Subcutaneous adipose tissue (tissue), 4 donors: ENCODE data around the gene CLPTM1. TPM values are rescaled to one million over a fixed set of nuclear protein-coding genes. Genes with fewer than 3 reads are reported as not detected.

Experiments
- CTCF ChIP-seq: fragments of 450-650 bp; IDR thresholded peaks from one replicate; pipeline ENCODE4 v1.5.1; 2016; ENCODE audit warnings: low read depth, mild to moderate bottlenecking, control low read depth, antibody characterized with exemption, moderate library complexity
- total RNA-seq, 4 donors: library from RNA; depleted of rRNA; stranded (reverse); fragments of >200 nt; gene quantifications; one replicate each; pipeline ENCODE4 v1.1.0, GENCODE V29; 2016

The CLPTM1 gene
- total RNA-seq, 4 donors from 2014 or later = 45.8 to 86.1 (median 65.3) TPM

GRCh38 chr19:44988896-44989556, 33.8 kb downstream of the CLPTM1 start:
- TF ChIP-seq CTCF = no peak

DNA sequence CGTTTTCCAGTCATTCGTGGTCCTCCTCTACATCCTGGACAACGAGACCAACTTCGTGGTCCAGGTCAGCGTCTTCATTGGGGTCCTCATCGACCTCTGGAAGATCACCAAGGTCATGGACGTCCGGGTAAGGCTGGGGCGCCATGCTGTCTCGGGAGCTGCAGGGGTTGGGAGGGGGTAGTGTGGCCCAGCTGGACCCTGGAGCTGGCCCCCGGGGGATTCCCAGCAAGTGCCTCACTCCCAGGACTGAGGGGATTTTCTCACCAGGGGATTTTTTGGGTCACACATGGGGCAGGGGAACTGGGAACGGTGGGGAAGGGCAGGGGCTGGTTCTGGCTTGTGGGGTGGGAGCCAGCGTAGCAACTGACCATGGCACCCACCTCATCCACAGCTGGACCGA, 35.3 kb downstream of the CLPTM1 start:
- no peak for TF ChIP-seq CTCF

DNA sequence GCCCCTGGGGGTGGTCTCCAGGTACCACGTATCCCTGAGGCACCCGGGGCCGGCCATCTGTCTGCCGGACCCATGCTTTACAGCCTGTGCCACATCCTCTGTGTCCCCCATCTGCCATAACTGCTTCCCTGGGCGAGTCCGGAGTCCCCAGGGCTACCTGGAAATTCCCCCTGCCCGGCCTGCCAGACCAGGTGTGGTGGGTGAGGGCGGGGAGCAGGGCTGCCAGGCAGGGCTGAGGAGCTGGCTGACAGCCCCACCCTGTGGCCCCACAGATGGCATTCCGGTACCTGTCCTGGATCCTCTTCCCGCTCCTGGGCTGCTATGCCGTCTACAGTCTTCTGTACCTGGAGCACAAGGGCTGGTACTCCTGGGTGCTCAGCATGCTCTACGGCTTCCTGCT, 35.8 kb downstream of the CLPTM1 start:
- TF ChIP-seq CTCF = no peak

GRCh38 chr19:44992336-44993163, 37.4 kb downstream of the CLPTM1 start:
- no peak for TF ChIP-seq CTCF

GRCh38 chr19:44993526-44993925, 38.3 kb downstream of the CLPTM1 start:
- TF ChIP-seq CTCF = no peak

DNA sequence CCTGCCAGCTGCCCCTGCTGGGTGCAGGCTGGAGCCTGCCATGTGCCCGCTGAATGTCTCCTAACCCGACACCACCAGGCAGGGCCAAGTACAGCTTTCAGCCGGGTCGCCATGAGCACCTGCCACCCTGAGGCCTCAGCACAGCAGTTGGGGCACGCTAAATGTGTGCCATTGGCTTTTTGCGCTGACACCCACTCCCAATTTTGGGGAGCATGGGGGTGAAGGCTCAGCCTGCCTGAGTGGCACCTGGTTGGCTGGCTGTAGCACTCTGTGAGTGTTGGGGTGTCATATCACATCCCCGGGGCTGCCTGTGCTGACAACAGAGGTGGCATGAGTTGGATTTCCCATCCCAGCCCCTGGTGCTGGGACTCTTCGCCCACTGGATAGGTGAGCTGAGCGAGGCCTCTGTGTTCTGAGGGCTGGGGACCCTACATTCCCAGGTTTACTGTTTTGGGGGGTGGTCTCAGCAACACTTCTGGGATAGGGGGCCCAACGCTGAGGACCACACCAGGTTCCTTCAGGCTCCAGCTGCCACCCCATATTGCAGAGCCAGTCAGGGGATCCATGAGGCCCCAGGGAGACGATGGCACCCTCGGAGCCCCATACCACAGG, 38.9 kb downstream of the CLPTM1 start:
- TF ChIP-seq CTCF = no peak

DNA sequence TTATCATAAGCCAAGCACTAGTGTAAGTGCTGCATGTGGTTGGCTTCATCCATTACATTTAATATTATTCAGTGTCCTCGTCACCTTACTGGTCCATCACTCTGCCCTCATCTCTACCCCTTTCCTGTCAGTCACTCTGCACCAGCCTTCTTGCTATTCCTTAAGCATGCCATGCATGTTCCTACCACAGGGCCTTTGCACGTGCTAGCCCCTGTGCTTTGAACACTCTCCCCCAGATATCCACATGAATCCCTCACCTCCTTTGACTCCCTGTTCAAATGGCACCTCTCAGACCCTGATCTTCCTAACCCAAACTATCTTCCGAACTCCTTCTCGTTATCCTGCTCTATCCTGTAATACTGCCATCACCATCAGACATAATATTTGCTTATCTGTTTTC, 42.8 kb downstream of the CLPTM1 start:
- no peak for TF ChIP-seq CTCF
